Renal cortex interstitium (tissue), 11 donors: ENCODE results near the gene YIPF2. TPM values are rescaled to one million over a fixed set of nuclear protein-coding genes. Genes with fewer than 3 reads are reported as not detected.
"Not testable (repeated sequence)": the region's sequence is repeated elsewhere in the genome, so short reads cannot be mapped to it uniquely, and the experiment has no call there.

Experiments used
- DNase-seq, 11 donors: peaks; one replicate each; pipeline ENCODE4 v3.0.0-alpha.2; 2013; ENCODE audit warnings: low read depth in 9 of 11, low spot score in 4 of 11; ENCODE audit errors: extremely low read depth in 1 of 11
- polyA plus RNA-seq, 3 donors: library from polyadenylated mRNA; unstranded; fragments of 120-200 nt; gene quantifications; one replicate each; pipeline ENCODE4 v1.2.1, GENCODE V29; 2013; ENCODE audit not compliant: insufficient read length in 3 of 3

Gene YIPF2
- polyA plus RNA-seq, 3 donors: 30.8 to 50.2 (median 45.0) TPM

GRCh38 chr19:10889880-10890279 lies 38.6 kb downstream of the YIPF2 start:
- no peak for DNase-seq

- DNase-seq: no peak
Measured at GRCh38 chr19:10888421-10888866, 40.0 kb downstream of the YIPF2 start.

- no peak for DNase-seq
Measured at GRCh38 chr19:10887616-10888367, 40.6 kb downstream of the YIPF2 start.

- no peak for DNase-seq
Measured at GRCh38 chr19:10885201-10886169, 43.0 kb downstream of the YIPF2 start.

GRCh38 chr19:10884274-10884673 lies 44.2 kb downstream of the YIPF2 start:
- DNase-seq: no peak

DNA sequence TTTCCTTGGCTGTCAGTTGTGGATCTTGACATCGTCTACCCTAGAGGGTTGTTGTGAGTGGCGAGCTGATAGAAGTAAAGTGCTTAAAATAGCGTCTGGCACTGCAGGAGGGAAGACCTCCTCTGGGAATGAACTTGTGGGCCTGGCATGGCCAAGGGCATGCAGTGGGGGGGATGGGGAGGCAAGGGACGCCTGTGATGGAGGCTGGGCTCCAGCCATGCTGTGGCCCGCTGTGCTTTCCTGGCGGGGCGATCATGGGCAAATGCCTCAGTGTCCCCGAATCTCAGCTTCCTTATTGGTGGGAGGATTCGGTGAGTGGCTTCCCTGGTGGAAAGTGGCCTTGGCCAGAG lies 46.4 kb downstream of the YIPF2 start:
- no peak for DNase-seq

GRCh38 chr19:10881403-10882107 lies 46.9 kb downstream of the YIPF2 start:
- no peak for DNase-seq

DNA sequence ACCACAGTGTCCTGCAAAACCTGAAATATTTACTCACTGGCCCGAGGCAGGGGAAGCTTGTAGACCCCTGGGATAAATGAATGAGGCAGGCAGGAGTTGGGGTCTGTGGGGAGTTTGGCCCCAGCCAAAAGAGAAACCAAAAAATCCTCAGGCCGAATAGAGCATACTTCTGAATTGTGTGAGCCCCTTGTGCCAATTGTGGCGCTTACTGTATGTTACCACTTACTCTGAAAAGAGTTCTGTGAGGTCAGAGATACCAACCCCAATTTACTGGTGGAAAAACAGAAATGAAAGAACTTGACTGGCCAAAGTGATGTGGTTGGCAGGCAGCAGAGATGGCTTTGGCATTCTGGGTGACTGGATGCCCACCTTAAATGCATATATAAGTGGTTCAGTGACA lies 50.2 kb downstream of the YIPF2 start:
- DNase-seq: no peak

DNA sequence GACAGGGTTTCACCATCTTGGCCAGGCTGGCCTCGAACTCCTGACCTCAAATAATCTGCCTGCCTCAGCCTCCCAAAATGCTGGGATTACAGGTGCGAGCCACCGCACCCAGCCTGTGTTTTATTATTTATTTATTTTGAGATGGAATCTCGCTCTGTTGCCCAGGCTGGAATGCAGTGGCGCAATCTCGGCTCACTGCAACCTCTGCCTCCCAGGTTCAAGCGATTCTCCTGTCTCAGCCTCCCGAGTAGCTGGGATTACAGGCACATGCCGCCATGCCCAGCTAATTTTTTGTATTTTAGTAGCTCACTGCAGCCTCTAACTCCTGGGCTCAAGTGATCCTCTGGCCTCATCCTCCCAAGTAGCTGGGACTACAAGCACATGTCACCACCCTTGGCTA lies 50.8 kb downstream of the YIPF2 start:
- not testable (repeated sequence) for DNase-seq

DNA sequence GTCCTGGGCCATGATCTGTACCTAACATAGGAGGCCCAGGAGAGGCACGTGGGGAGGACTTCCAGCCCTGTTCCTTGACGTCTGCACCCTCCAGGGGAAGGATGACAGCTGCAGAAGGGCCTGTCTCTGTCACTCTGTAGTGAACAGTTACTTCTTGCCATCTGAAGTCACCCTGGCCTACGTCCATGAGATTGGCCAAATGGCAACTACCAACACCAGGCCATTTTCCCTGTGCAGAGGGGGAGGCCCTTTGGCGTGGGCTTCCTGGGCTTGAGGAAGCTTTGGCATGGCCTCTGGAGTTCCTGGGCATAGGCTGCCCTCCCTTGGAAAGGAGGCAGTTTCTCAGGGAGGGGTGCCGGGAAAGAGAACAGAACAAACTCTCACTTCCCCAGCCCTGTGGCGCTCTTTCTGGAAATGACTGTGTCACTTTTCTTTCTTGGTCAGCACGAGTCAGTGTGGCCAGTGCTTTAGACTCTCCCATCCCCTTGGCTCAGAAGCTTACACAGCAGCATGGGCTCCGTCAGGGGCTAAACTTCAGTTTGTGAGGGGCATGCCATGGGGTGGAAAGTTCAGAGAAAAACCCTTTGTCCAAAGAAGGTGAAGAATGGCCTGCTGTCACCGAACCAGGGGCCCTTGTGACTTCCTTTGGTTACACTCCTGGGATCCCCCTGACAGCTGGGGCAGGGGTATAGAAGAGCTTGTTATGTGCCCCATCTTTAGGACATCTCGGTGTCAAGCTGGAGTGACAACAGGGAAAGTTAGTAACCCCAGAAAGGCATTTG lies 51.8 kb downstream of the YIPF2 start:
- no peak for DNase-seq

DNA sequence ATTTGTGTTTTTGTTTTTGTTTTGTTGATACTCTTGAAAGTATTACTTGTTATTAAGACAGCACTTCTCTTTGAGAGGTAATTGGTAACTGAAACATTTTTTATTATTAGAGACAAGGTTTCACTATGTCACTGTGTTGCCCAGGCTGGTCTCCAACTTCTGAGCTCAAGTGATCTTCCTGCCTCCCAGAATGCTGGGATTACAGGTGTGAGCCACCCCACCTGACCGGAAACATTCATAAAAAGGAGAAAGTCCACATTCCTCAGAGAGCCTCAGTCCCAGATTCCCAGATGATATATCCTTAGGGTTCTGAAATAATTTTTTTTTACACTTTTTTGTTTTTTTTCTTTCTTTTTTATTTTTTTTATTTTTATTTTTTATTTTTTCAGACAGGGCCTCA lies 54.4 kb downstream of the YIPF2 start:
- no peak for DNase-seq

GRCh38 chr19:10872546-10873107 lies 55.8 kb downstream of the YIPF2 start:
- DNase-seq: no peak

Other genes starting within 250 kb of the YIPF2 start
- 10 to 100 TPM; 46.1 to 80.7 (median 64.8) TPM for gene QTRT1, start 227.2 kb downstream of the YIPF2 start, polyA plus RNA-seq
- 100 to 1,000 TPM; 117 to 168 (median 128) TPM for gene DNM2, start 210.6 kb downstream of the YIPF2 start, polyA plus RNA-seq
- gene TMED1, start 92.4 kb downstream of the YIPF2 start, polyA plus RNA-seq: 10 to 100 TPM; 45.5 to 62.2 (median 57.1) TPM
- gene C19orf38, start 80.2 kb downstream of the YIPF2 start, polyA plus RNA-seq: 1 to 10 TPM; 1.3 to 2.5 (median 2.0) TPM
- 10 to 100 TPM; 40.8 to 56.5 (median 46.2) TPM for gene CARM1, start 57.1 kb downstream of the YIPF2 start, polyA plus RNA-seq
- 10 to 100 TPM; 26.9 to 31.0 (median 28.3) TPM for gene TIMM29, start 172 bp upstream of the YIPF2 start, polyA plus RNA-seq
- 100 to 1,000 TPM; 163 to 177 (median 165) TPM for gene SMARCA4, start 32.4 kb upstream of the YIPF2 start, polyA plus RNA-seq
- gene LDLR, start 160.8 kb upstream of the YIPF2 start, polyA plus RNA-seq: 10 to 100 TPM; 23.2 to 28.9 (median 25.1) TPM
- 10 to 100 TPM; 18.4 to 21.8 (median 19.7) TPM for gene SPC24, start 227.1 kb upstream of the YIPF2 start, polyA plus RNA-seq